ENCODE results near the gene TP73.

- no peak for TF ChIP-seq FOXP2 (optimal IDR thresholded peaks at IDR 0.05; ENCODE audit: borderline replicate concordance, extremely low read depth, extremely low read length, insufficient read depth)
- no peak for TF ChIP-seq TAF1 (IDR thresholded peaks at IDR 0.05; ENCODE audit: borderline replicate concordance, insufficient read depth, low read length)
- TF ChIP-seq POLR2AphosphoS5 (IDR thresholded peaks at IDR 0.05; ENCODE audit: low read depth, low read length): no peak
Observed at GRCh38 chr1:3645247-3645646, 7.1 kb upstream of the TP73 start.
